Stimulated activated CD4-positive, alpha-beta T cell treated with anti-CD3 and anti-CD28 coated beads, Interleukin-4, amount 100 ng/mL, for 24 hours (primary cell): ENCODE data around the gene SUPT6H.
"Not testable (repeated sequence)": the region's sequence is repeated elsewhere in the genome, so short reads cannot be mapped to it uniquely, and the experiment has no call there.

ENCODE experiments used
- DNase-seq: peaks from one replicate; pipeline ENCODE4 v3.0.0-alpha.2; 2020

Gene SUPT6H

GRCh38 chr17:28703552-28704218 lies 41.7 kb downstream of the SUPT6H start:
- no peak for DNase-seq

- no peak for DNase-seq
These were observed 42.3 kb downstream of the SUPT6H start for GRCh38 chr17:28704219-28704858.

- DNase-seq, result no peak
These were observed 43.2 kb downstream of the SUPT6H start for GRCh38 chr17:28705074-28705659.

- no peak for DNase-seq
These were observed 43.8 kb downstream of the SUPT6H start for GRCh38 chr17:28705728-28706334.

GRCh38 chr17:28706471-28707338 lies 44.7 kb downstream of the SUPT6H start:
- no peak for DNase-seq

- DNase-seq, result no peak
These were observed 45.3 kb downstream of the SUPT6H start for GRCh38 chr17:28707339-28707720.

- peak; percentile 88 for DNase-seq
These were observed 49.1 kb downstream of the SUPT6H start for GRCh38 chr17:28710861-28711722.

GRCh38 chr17:28711723-28712031 lies 49.7 kb downstream of the SUPT6H start, which contains the start of gene PROCA1:
TSS of gene PROCA1 (minus strand) at chr17:28711888. CDS start at chr17:28711660, 228 bp downstream.
- no peak for DNase-seq

GRCh38 chr17:28712032-28712704 lies 50.2 kb downstream of the SUPT6H start:
- peak; percentile 73 for DNase-seq

GRCh38 chr17:28712705-28713415 lies 50.9 kb downstream of the SUPT6H start:
- DNase-seq, result no peak

GRCh38 chr17:28714281-28714680 lies 52.3 kb downstream of the SUPT6H start:
- no peak for DNase-seq

GRCh38 chr17:28715217-28715616 lies 53.2 kb downstream of the SUPT6H start:
- DNase-seq, result no peak

- no peak for DNase-seq
These were observed 55.0 kb downstream of the SUPT6H start for GRCh38 chr17:28716740-28717577.

GRCh38 chr17:28717578-28718332 lies 55.8 kb downstream of the SUPT6H start, which contains the start of gene RAB34:
TSS of gene RAB34 (minus strand) at chr17:28717868. CDS start at chr17:28717266, 602 bp downstream.
- DNase-seq, result no peak

GRCh38 chr17:28718333-28719020 lies 56.5 kb downstream of the SUPT6H start:
- DNase-seq, result no peak

GRCh38 chr17:28719021-28719433 lies 57.0 kb downstream of the SUPT6H start:
- no peak for DNase-seq

- DNase-seq, result peak; percentile 62
These were observed 58.4 kb downstream of the SUPT6H start for GRCh38 chr17:28720247-28720996.

- DNase-seq, result not testable (repeated sequence)
These were observed 59.0 kb downstream of the SUPT6H start for GRCh38 chr17:28720997-28721329.
